Amniotic epithelial cell (primary cell): Measurements from ENCODE around the gene LLCFC1.

Experiments
- DNase-seq: peaks from one replicate; pipeline ENCODE4 v3.0.0-alpha.2; 2010; ENCODE audit warnings: low read depth

LLCFC1 gene

DNA sequence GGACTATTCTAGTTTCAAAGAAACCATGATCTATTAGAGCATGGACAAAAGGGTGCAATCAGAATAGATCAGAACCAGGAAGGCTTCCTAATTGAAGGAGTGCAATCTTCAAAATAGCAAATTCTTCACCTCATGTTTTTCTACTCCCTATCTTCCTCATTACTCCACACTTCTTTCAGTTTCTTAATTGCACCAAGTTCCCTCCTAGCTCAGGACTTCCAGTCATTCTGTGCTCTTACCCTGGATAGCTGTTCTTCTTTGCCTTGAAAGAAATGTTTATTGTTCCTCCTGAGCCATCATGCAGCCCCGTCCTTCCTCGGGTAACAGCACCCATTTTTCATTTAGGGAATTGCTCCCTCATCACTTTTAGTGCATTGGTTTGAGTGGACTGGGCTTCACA is 28.8 kb upstream of the LLCFC1 start:
- DNase-seq = no peak

DNA sequence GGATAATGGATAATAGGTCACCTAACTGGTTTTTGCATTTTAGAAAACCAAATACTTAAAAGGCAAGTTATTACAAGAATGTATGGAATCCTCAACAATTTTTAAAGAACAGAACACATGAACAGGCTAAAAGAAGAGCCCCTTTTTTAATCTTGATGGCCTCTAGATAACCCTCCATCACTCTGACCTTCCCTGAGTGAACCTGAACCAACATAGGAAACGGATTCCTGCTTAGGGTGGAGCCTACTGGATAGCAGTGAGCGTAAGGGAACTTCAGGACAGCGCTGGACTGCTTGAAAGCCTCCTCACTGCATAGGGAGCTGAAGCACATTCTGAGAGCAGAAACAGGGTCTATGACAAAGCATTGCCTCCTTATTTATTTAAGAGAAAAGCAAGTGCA is 26.2 kb upstream of the LLCFC1 start:
- DNase-seq = no peak

DNA sequence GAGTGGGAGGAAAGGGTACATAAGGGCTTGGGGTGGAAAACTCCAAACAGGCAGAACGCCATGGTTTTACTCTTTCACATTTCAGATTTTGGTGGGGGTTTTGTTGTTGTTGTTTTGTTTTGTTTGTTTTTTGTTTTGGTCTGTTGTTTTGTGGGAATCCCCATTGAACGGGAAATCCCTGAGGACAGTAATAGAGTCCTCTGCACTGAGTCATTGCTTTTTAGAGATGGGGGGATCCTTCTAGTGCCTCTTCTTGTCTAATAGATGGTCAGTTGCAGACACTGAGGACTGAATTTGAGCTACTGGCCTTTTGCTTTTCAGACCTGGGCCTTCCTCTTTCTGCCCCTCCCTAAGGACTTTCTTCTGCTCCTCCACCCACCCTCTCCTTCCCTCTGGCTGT is 25.7 kb upstream of the LLCFC1 start:
- DNase-seq = no peak

DNA sequence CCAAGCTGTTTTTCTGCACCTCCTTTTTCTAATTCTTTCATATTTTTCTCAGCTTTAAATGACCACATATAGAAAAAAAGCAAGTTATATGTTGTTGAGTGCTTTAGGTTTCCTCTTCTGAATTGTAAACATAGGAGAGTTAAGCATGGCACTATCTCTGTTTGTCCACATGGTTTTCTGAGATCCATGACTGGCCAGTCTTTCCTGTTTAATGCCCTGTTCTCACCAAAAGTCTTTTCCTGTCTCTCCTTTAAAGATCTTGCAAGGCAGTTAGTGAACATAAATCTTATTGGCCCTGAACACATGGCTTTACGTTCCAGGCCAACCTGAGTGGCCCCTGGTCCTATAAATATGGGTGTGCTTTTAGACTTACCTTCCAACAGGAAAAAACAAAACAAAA is 25.2 kb upstream of the LLCFC1 start:
- DNase-seq = no peak

DNA sequence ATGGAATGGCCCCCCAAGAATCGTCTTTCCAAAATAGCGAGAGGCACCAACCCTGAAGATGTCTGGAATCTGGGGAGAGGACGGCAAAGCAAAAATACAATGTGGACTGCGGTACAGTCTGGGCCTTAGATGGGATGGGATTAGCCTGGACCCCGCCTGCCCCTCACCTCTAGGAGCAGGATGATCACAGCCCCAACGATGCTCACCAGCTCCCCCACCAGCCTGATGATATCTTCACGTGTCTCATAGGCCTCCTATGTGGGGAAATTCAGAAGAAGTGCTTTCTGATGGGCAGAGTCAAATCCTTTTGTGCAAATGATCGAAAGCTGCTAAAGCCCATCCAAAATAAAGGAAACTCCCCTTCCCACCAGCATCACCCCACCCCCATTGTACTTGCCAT is 24.0 kb upstream of the LLCFC1 start:
- DNase-seq = no peak

DNA sequence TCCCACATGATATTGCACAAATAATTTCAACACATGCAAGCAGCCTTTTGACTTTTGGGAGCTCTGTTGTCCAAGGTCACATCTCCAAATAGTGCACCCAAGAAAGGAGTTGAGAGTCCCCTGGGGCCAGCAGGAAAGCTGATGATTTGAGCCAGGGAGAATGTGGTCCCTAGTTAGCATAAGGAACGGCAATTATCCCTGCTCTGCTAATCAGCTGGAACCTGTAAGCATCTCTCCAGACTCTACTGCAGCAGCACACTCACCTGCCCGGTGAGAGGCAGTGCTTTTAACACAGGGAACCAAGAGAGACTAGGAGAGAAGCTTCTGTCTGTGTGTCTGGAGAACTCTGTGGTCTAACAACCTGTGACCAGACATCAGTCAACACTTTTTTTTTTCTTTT is 22.8 kb upstream of the LLCFC1 start:
- no peak for DNase-seq

DNA sequence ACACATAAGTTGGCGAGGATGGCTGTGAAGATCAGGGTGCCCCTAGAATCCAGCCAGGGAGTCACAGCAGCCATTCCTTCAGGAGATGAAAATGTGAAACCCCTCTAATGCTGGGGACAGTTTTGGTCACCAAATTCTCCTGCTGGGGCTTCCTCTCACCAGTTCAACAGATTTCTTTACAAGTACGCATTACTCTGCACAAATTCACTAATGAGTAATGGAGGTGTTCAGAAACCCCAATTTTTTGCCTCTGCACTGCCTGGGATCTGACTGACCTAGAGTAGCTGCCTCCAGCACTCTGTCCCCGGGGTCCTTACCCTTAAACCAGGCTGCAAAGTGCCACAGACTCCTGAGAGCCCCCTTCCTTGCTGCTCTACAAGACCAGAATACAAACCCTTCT is 21.8 kb upstream of the LLCFC1 start:
- DNase-seq = no peak

DNA sequence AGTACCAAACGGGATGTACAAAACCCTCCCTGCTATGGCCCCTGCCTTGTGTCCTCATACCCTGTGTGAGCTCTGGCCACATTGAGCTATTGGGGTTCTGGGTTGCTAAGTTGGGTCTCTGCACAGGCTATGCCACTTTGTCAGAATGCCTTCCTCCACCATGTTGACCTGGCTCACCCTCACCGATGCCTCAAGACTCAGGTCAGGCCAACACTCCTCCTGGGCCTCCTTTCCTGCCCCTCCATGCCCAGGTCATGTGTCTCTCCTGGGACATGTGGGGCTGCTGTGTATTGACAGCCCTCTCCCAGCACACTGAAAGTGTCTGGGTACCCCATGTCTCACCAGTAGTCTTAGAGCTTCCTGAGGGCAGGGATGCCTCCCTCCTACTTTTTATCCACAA is 20.4 kb upstream of the LLCFC1 start:
- DNase-seq = no peak

DNA sequence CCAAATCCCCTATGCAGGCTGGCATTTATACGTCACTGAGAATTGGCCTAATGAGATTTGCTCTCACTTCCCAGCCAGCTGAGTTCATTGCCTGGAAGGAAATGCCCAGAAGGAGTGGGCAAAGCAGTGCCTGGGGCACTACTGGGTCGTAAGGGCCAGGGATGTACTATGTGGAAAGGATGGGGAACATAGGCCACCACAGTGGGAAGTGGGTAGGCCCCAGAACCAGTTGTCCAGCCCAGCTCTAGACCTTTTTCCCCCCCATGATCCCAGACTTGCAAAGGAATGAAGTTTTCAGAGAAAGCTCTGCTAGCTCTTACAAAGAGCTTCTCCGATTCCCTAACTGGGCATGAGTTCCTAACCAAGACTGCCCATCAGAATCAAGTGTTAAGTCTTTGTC is 19.6 kb upstream of the LLCFC1 start:
- DNase-seq = no peak

DNA sequence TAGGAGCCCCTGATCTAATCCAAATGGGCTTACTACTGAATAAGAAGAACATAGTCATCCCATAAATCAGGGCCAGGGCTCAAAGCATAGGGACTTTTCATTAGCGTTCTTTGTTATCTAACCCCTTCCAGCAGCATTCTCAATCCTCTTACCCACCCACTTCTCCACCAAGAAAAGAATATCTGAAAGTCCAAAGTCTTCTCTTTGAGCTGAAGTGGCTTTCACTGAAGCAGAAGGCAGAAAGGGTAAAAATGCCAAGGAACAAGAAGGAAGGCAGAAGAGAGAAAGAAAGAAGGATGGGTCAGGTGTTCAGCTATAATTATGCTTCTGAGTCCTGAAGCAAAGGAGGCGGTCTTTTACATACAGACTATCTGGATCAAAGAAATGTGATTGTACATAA is 15.9 kb upstream of the LLCFC1 start:
- DNase-seq = no peak

DNA sequence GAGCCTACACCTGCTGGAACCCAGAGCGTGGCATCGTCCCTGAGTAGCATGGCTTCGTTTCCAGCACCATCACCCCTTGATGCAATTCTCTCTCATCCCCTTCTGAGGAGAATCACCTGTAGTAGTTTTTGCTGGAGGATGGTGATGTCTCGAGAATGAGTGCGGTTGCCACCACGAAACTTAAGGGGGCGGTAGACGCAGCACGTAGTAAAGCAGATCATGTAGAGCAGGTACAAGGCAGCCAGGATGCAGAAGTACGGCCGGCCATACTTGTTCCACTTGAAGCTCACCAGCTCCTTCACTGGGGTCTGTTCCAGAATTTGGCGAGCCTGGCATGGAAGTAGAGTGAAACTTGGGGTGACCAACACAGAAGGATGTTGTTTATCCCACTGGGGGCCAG is 13.9 kb upstream of the LLCFC1 start:
- no peak for DNase-seq

DNA sequence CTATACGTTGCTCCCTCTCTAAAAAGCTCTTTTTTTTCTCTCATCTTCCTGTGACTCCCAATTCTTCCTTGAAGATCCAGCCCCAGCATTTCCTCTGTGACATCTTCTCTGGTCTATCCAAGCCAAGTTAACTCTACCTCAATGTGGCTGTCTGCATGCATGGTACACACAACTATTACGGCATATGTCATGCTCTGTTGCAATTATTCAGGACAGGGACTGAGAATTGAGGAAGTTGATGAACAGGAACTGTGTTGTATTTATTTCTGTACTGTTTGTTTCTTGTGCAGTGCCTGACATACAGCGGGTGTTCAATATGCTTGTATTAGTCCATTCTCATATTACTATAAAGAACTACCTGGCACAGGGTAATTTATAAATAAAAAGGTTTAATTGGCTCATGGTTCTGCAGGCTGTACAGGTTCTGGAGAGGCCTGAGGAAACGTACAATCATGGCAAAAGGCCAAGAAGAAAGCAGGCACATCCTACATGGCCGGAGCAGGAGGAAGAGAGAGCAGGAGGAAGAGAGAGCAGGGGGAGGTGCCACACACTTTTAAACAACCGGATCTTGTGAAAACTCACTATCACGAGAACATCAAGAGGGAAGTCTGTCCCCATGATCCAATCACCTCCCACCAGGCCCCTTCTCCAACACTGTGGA is 12.1 kb upstream of the LLCFC1 start:
- no peak for DNase-seq

DNA sequence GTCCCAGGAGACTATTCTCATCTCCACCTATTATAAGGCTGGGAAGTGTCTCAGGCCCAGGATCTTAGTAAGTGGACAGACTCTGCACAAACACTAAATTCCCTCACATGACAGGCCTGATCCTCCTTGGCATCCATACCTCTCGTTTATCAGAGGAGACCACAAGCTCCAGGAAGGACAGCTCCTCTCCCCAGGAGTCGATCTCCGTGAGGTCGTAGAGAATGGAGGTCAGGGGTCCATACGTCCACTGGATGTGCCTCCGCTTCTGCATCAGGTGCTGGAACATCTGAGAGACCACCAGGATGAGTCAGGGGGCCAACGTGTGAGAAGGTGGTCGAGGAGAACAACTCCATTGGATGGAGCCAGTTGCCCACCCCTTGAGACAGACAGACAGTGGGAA is 11.3 kb upstream of the LLCFC1 start:
- no peak for DNase-seq

DNA sequence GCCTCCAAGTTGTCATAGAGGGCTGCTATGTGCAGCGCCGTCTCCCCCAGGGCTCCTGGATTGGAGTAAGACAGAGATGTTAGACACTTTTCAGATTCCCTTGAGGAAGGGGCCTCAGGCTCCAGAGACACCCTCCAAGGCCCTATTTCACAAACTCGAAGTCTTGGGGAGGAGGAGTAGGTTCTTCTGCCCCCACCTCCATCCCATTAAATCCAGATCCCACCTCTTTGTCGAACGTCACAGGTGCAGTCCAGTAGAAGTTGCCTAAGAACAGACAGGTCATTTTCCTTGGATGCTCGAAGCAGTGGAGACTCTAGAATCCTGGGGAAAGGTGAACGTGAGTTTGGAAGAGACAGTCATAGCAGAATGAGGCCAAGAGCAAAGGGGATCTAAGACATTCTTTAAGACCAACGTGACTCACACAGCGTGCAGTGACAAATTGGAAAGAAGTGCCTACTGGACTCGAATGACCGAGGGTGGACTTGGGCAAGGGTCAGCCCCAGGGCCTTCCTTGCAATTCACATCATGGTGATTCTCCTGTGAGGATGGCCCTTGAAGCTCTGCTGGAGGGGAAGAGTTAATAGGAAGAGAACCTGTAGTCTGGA is 9.1 kb upstream of the LLCFC1 start:
- no peak for DNase-seq

DNA sequence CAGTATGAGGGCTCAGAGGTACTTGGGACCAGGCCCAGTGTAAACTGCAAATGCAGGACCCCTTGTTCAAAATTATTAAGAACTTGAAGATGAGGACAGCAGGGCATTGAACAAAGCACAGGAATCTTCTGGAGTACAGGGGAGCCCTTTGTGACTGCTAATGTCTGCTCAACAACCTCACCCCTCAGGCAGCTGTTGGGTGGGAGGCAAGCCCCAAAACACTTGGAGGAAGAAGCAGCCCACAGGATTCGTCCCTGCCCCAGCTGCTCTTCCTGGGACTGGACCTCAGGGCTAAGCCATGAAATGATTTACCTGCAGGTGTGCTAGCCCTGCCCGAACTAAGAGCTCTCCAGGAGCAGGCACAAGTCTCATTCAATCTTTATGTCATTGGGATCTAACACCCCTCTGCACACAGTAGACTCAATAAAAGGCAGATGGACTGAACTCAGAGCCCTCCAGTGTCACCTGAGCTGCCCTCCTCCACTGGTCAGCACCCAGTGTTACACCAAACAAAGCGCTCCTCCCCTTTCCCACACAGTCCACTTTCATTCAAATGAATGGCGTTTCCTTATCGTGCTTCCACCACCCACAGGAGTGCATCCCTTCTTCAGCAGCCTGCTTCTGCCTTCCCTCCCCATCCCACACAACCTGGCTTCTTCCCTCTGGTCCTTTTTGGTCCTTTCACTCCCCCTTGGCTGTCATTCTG is 6.7 kb upstream of the LLCFC1 start:
- DNase-seq = no peak

DNA sequence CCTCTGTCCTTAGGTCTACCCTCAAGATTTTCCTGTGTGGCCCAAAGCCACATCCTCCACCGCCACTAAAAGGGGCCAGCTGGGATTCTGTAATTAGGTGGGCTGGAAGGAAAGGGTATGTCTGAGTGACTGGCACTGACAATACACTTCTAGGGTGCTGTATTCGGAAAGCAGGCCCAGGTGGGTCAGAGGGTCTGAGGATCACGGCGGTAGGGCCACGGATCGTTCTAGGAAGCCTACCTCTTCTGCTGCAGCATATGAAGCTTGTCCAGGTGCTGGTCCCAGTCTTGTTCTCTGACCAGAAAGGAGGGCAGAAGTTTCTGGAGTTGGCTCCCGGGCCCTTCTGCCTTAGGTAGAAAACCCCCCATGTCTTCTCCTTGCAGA is 6.2 kb upstream of the LLCFC1 start:
- no peak for DNase-seq

DNA sequence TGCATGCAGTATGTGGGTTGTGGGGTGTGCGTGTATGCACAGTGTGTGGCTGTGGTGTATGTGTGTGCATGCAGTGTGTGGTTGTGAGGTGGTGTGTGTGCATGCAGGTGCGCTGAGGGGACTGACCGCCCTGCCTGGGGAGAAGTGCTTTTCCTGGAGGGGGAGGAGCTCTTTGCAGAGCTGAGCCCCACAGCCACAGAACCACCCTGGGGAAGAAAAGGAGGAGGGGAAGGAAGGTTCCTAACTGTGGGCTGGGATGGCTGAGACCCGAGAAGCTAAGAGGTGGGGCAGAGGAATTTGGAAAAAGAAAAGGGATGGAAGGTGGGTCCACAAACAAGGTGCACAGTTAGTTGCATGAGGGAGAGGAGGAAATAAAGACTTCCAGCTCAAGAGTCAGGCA is 5.7 kb upstream of the LLCFC1 start, which contains the start of gene TRPV5:
TSS of gene TRPV5 (minus strand) at position 123 of the 400 bp plus-strand sequence. CDS start 287 bp downstream, outside the sequence.
- no peak for DNase-seq

DNA sequence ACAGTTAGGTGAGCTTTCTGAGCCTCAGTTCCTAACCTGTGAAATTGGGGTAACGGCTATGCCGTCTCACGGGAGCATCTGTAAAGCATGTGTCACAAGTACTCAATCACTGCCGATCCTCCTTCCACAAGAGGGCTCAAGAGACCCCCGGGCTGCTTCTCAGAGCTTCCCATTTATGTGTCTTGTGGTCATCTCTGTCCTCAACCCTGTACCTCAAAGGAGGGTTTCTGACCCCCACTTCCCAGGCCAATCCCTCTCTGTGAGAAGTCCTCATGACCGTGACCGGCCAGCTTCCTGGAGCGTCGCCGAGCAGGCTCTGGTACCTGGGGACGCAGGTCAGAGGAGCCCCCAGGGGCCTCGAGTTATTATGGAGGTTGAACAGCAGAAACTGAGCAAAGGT is 5.2 kb upstream of the LLCFC1 start:
- no peak for DNase-seq

DNA sequence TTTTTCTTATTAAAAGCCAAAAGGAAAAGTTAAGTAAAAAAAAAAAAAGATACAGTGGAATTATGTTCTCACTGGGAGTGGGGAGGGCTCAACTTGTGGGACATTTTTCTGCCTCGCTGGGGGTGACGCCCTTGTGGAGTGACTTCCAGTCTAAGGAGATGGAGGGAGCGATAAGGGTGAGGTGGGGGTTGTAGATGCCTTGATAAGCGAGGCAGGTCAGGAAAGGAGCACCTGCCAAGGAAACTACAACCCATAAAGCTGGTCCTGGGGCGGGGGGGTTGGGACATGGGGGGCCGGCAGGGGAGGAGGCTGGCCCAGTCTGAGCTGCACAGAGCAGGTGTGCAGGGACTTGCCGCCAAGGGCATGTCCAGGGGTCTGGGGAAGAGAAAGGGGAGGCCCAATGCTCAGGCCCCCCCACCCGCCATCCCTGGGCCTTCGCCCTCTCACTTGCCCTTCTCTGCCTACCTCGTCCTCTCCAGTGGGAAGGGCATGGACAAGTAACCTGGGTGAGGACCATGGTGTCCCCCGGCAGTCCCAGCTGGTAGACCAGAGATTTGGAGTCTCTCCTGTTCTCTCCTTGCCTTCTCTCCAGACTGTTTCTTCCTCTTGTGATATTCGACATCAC is 3.2 kb upstream of the LLCFC1 start:
- DNase-seq = no peak

DNA sequence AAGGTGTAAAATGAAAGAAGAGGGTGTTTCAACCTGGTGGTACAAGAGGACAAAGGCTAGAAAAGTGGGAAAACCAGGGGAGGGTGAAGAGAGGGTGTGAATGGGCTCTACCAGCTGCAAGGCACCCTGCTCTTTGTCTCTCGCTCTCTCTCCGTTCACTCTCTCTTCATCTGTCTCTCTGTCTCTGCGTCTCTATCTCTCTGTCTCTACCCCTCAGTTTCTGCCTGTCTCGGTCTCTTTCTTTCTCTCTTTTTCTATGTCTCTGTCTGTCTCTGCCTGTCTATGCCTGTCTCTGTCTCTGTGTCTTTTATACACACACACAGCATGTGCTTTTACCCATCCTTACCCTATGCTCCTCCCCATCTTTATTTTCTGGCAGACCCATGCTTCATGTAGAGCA is 673 bp upstream of the LLCFC1 start:
- DNase-seq = no peak

DNA sequence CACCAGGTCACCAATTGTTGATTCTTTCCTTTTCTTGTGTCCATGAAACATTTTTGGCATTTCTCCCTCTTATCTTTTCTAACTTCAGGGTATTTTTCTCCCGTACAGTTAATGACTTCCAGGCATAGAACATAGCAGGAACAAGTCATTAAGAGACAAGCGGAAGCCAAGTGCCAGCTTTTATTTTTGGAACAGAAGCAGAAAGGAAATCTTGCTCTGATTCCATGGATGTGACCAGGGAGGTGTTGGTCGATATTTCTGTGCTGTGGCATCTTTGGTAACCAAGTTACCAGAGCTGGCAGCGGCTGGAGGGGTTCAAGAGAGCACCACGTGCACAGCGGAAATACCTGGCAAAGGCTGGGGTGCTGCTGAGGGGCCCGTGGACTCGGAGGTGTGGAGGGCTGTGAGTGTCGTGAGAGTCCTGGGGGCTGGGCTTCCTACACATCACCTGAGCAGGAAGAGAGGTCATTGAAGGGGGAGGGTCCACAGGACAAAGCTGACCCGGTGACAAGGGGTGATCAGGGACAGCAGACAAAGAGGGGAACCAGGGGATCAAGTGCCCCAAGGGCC is 1.8 kb downstream of the LLCFC1 start:
- no peak for DNase-seq

DNA sequence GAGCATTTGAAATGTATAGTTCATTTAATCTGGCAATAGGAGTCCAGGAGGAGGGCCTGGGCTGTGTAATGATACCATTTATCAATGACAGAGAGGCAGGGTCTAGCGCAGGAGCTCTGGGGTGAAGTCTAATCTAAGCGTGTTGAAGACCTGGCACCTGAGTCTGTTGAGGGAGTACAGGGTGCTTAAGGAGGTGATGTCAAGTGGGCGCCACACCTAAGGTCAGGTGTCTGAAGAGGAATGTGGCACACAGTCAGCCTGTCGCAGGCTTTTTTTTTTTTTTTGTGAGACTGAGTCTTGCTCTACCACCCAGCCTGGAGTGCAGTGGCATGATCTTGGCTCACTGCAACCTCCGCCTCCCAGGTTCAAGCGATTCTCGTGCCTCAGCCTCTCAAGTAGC is 2.3 kb downstream of the LLCFC1 start:
- no peak for DNase-seq

DNA sequence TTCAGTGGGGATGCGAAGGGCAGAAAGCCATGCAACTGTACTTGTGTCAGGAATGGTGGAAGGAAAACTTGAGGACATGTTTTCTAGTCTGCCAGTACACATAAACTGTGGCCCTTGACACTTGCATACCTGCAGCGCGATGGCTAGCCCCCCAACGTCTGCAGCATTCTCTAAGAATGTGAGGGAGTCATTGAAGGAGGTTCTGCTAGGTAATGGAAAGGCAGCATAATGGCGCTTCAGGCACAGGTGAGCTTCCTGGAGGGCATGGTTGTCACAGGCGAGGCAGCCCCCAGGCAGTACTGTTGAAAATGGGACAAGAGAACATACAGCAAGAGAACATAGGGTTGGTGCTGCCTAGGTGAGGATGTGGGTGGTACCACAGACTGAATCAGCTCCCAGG is 3.5 kb downstream of the LLCFC1 start:
- no peak for DNase-seq
